Nephron (organoid): Measurements from ENCODE around the gene HAT1.
"Not testable (repeated sequence)": the region's sequence is repeated elsewhere in the genome, so short reads cannot be mapped to it uniquely, and the experiment has no call there.

Source experiments
- H3K27ac Mint-ChIP-seq, 3 experiments: 2 replicates each; pipeline ENCODE4 v1.8.0; 2020; ENCODE audit warnings: mixed read lengths in 3 of 3, mild to moderate bottlenecking in 2 of 3, moderate library complexity in 1 of 3
- H3K27me3 Mint-ChIP-seq: 2 replicates; pipeline ENCODE4 v1.8.0; 2021; ENCODE audit warnings: low read depth, mild to moderate bottlenecking, moderate library complexity, mixed read lengths
- H3K36me3 Mint-ChIP-seq: 2 replicates; pipeline ENCODE4 v1.8.0; 2020; ENCODE audit warnings: low read depth, mixed read lengths
- H3K4me1 Mint-ChIP-seq: 2 replicates; pipeline ENCODE4 v1.8.0; 2020; ENCODE audit warnings: mixed read lengths
- H3K4me3 Mint-ChIP-seq, 3 experiments: 2 replicates each; pipeline ENCODE4 v1.8.0; 2020; ENCODE audit warnings: mild to moderate bottlenecking in 3 of 3, mixed read lengths in 3 of 3, moderate library complexity in 2 of 3
- H3K9me3 Mint-ChIP-seq: 2 replicates; pipeline ENCODE4 v1.8.0; 2020; ENCODE audit warnings: mixed read lengths
- TF ChIP-seq, protein P1 (sequence below), 3 experiments: fragments of 200-600 bp; sonication (generic); IDR thresholded peaks; one replicate each; pipeline ENCODE4 v1.5.0; 2021; ENCODE audit warnings: antibody characterized with exemption in 3 of 3; ENCODE audit not compliant: unreplicated experiment in 3 of 3

The HAT1 gene

DNA sequence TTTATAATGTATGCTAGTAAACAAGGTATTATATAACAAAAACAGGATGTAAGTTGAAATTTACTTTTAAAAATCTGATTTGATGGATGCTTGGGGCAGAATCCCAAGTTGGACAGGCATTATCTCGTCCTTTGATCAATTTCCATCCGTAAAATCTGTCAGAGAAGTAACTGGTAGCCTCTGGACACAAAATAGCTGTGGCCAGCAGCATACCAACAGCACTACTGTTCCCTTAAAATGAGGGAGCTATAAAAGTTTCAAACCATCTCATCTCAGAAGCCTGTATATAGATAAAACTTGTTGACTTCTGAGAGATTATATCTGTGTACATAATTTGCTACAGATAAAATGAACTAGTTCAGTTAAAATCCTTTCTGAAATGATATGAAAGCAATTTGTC is 62.8 kb downstream of the HAT1 start:
- H3K27me3 Mint-ChIP-seq = no peaks in the 10 kb centered on the region
- H3K36me3 Mint-ChIP-seq = peaks cover 31% of the 10 kb centered on the region
- no peak overlapping the region for H3K4me3 Mint-ChIP-seq
- TF ChIP-seq, protein P1, sequence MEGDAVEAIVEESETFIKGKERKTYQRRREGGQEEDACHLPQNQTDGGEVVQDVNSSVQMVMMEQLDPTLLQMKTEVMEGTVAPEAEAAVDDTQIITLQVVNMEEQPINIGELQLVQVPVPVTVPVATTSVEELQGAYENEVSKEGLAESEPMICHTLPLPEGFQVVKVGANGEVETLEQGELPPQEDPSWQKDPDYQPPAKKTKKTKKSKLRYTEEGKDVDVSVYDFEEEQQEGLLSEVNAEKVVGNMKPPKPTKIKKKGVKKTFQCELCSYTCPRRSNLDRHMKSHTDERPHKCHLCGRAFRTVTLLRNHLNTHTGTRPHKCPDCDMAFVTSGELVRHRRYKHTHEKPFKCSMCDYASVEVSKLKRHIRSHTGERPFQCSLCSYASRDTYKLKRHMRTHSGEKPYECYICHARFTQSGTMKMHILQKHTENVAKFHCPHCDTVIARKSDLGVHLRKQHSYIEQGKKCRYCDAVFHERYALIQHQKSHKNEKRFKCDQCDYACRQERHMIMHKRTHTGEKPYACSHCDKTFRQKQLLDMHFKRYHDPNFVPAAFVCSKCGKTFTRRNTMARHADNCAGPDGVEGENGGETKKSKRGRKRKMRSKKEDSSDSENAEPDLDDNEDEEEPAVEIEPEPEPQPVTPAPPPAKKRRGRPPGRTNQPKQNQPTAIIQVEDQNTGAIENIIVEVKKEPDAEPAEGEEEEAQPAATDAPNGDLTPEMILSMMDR (IDR thresholded peaks at IDR 0.05; ENCODE audit: unreplicated experiment in 3 of 3) = no peak
- no peaks in the 10 kb centered on the region for H3K4me1 Mint-ChIP-seq
- no peak overlapping the region for H3K27ac Mint-ChIP-seq
- H3K9me3 Mint-ChIP-seq = no peaks in the 10 kb centered on the region

DNA sequence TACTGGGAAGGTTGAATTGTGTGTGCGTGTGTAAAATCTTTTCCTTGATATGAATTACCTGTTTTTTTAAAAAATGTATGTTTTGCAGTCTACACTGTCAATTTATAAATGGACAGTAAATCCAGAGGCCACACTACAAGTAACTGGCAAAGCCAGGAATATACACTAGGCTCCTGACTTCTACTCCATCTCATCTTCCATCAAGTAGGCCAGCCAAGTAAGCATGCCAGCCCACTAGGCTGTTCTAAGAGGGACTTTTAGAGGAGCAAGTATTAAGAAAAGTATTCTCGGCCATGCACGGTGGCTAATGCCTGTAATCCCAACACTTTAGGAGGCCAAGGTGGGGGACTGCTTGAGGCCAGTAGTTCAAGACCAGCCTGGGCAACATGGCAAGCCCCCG is 64.5 kb downstream of the HAT1 start:
- H3K27ac Mint-ChIP-seq = no peak overlapping the region
- H3K27me3 Mint-ChIP-seq = no peaks in the 10 kb centered on the region
- H3K9me3 Mint-ChIP-seq = no peaks in the 10 kb centered on the region
- no peak overlapping the region for H3K4me3 Mint-ChIP-seq
- H3K4me1 Mint-ChIP-seq = no peaks in the 10 kb centered on the region
- TF ChIP-seq, protein P1 (IDR thresholded peaks at IDR 0.05; ENCODE audit: unreplicated experiment in 3 of 3) = no peak
- H3K36me3 Mint-ChIP-seq = peaks cover 27% of the 10 kb centered on the region

DNA sequence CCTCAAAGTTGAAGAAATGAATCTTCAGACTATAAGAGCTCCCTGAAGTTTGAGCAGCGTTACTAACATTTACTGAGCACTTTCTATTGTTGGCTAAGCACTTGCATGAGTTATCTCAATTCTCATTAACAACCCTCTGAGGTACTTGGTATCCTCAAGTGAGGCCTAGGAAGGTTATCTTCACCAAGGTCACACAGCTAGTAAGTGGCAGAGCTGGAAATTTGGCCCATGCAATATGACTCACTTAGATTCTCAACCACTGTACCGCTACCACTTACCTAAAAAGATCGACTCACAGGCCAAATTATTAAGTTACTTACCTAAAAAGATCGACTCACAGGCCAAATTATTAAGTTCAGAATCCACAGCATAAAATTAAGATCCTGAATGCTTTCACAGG is 68.8 kb downstream of the HAT1 start:
- H3K27me3 Mint-ChIP-seq = no peaks in the 10 kb centered on the region
- H3K27ac Mint-ChIP-seq = no peak overlapping the region
- no peaks in the 10 kb centered on the region for H3K9me3 Mint-ChIP-seq
- H3K4me3 Mint-ChIP-seq = no peak overlapping the region
- TF ChIP-seq, protein P1 (IDR thresholded peaks at IDR 0.05; ENCODE audit: unreplicated experiment in 3 of 3) = no peak
- no peaks in the 10 kb centered on the region for H3K36me3 Mint-ChIP-seq
- no peaks in the 10 kb centered on the region for H3K4me1 Mint-ChIP-seq

DNA sequence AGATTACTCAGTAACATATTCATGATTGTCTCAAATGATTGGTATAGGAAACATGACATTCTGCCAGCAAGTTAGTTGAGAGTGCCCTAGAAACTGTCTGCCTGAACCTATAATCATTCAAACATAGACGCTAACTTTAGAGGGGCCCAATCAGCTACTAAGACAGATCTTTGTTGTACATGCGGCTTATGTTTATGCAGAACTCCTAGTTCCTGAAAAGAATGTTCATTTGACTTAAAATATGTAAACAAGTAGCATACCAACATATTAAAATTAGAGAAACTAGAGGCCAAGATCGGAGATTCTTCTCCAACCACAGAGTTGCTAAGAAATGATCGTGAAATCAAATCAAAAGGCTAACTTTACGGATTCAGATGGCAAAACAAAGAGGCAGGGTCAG is 73.3 kb downstream of the HAT1 start:
- Mint-ChIP-seq H3K4me1 (peaks cover 12% of the 10 kb centered on the region), H3K9me3 (no peaks in the 10 kb centered on the region), H3K36me3 (no peaks in the 10 kb centered on the region), H3K27me3 (peaks cover 3% of the 10 kb centered on the region), H3K27ac (no peak overlapping the region), H3K4me3 (no peak overlapping the region)
- TF ChIP-seq, protein P1 (IDR thresholded peaks at IDR 0.05; ENCODE audit: unreplicated experiment in 3 of 3) = no peak

DNA sequence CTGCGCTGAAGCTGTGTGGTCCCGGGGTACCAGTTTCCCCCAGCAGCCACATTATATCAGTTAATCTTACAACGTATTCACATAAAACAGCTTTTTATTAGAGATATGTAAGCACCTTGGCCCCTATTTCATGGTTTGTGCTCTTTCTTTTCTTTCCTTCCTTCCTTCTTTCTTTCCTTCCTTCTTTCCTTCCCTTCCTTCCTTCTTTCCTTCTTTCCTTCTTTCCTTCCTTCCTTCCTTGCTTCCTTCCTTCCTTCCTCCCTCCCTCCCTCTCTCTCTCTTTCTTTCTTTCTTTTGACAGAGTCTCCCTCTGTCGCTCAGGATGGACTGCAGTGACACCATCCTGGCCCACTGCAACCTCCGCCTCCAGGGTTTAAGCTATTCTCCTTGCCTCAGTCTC is 73.8 kb downstream of the HAT1 start:
- Mint-ChIP-seq H3K27me3 (peaks cover 3% of the 10 kb centered on the region), H3K27ac (no peak overlapping the region), H3K9me3 (no peaks in the 10 kb centered on the region), H3K4me1 (peaks cover 12% of the 10 kb centered on the region), H3K36me3 (no peaks in the 10 kb centered on the region), H3K4me3 (no peak overlapping the region)
- TF ChIP-seq, protein P1 (IDR thresholded peaks at IDR 0.05; ENCODE audit: unreplicated experiment in 3 of 3) = no peak

DNA sequence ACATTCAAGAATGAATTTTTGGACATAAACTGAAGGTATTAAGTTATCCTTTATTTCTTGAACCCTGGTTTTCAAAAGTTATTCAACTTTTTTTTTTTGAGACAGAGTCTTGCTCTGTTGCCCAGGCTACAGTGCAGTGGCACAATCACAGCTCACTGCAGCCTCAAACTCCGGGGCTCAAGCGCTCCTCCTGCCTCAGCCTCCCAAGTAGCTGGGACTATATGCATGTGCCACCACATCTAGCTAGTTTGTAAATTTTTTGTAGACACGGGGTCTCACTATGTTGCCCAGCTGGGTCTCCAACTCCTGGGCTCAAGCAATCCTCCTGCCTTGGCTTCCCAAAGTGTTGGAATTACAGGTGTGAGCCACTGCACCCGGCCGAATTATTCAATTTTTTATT is 74.8 kb downstream of the HAT1 start:
- peaks cover 12% of the 10 kb centered on the region for H3K4me1 Mint-ChIP-seq
- not testable (repeated sequence) for H3K36me3 Mint-ChIP-seq, H3K27me3 Mint-ChIP-seq, H3K27ac Mint-ChIP-seq, H3K9me3 Mint-ChIP-seq, H3K4me3 Mint-ChIP-seq
